Neural crest cell (in vitro differentiated cells): ENCODE measurements around the gene PTPN4. TPM values are rescaled to one million over a fixed set of nuclear protein-coding genes. Genes with fewer than 3 reads are reported as not detected.

Source experiments
- DNase-seq: peaks from one replicate; pipeline ENCODE4 v3.0.0; 2021; ENCODE audit warnings: low read depth, mixed read lengths, low spot score
- H3K27ac Mint-ChIP-seq: one replicate; pipeline ENCODE4 v1.8.0; 2021; ENCODE audit warnings: mild to moderate bottlenecking, mixed read lengths; ENCODE audit not compliant: unreplicated experiment
- H3K27me3 Mint-ChIP-seq: 2 replicates; pipeline ENCODE4 v1.8.0; 2021; ENCODE audit warnings: low read depth, mild to moderate bottlenecking, mixed read lengths
- H3K36me3 Mint-ChIP-seq: 2 replicates; pipeline ENCODE4 v1.8.0; 2021; ENCODE audit warnings: low read depth, mild to moderate bottlenecking, mixed read lengths
- H3K4me1 Mint-ChIP-seq: 2 replicates; pipeline ENCODE4 v1.8.0; 2021; ENCODE audit warnings: mixed read lengths
- H3K4me3 Mint-ChIP-seq: one replicate; pipeline ENCODE4 v1.8.0; 2021; ENCODE audit warnings: mild to moderate bottlenecking, mixed read lengths
- H3K9me3 Mint-ChIP-seq: 2 replicates; pipeline ENCODE4 v1.8.0; 2021; ENCODE audit warnings: mixed read lengths
- CTCF ChIP-seq: fragments of 200-600 bp; sonication (generic); conservative IDR thresholded peaks from 2 replicates; pipeline ENCODE4 v1.5.0; 2021; ENCODE audit warnings: antibody characterized with exemption, mild to moderate bottlenecking
- total RNA-seq: library from RNA; stranded (reverse); gene quantifications from 2 replicates; pipeline ENCODE4 v1.2.1, GENCODE V29; 2021

The PTPN4 gene
- total RNA-seq, 1 donor from 2014 or later: 39.3 TPM

GRCh38 chr2:119741868-119742267 lies 17.9 kb upstream of the PTPN4 start:
- TF ChIP-seq CTCF: no peak
- no peak for DNase-seq
- H3K27me3 Mint-ChIP-seq: peaks cover 22% of the 10 kb centered on the region
- no peaks in the 10 kb centered on the region for H3K36me3 Mint-ChIP-seq
- peak overlapping the region; percentile 57 for H3K27ac Mint-ChIP-seq
- no peaks in the 10 kb centered on the region for H3K9me3 Mint-ChIP-seq
- no peak overlapping the region for H3K4me3 Mint-ChIP-seq
- peaks cover 2% of the 10 kb centered on the region for H3K4me1 Mint-ChIP-seq

- DNase-seq: no peak
- Mint-ChIP-seq H3K27me3 (peaks cover 36% of the 10 kb centered on the region), H3K36me3 (no peaks in the 10 kb centered on the region), H3K4me1 (peaks cover 8% of the 10 kb centered on the region), H3K9me3 (no peaks in the 10 kb centered on the region), H3K27ac (no peak overlapping the region), H3K4me3 (no peak overlapping the region)
- TF ChIP-seq CTCF: no peak
Observed at GRCh38 chr2:119744335-119744939, 15.3 kb upstream of the PTPN4 start.

- no peak overlapping the region for H3K4me3 Mint-ChIP-seq
- H3K36me3 Mint-ChIP-seq: no peaks in the 10 kb centered on the region
- H3K9me3 Mint-ChIP-seq: no peaks in the 10 kb centered on the region
- no peak for TF ChIP-seq CTCF
- H3K27me3 Mint-ChIP-seq: peaks cover 36% of the 10 kb centered on the region
- H3K27ac Mint-ChIP-seq: no peak overlapping the region
- no peak for DNase-seq
- H3K4me1 Mint-ChIP-seq: peaks cover 8% of the 10 kb centered on the region
Observed at GRCh38 chr2:119745566-119745965, 14.2 kb upstream of the PTPN4 start.

GRCh38 chr2:119746836-119747686 lies 12.7 kb upstream of the PTPN4 start:
- Mint-ChIP-seq H3K36me3 (no peaks in the 10 kb centered on the region), H3K4me1 (peaks cover 8% of the 10 kb centered on the region), H3K27me3 (peaks cover 39% of the 10 kb centered on the region), H3K27ac (no peak overlapping the region), H3K9me3 (no peaks in the 10 kb centered on the region), H3K4me3 (no peak overlapping the region)
- no peak for TF ChIP-seq CTCF
- no peak for DNase-seq

GRCh38 chr2:119748135-119748534 lies 11.6 kb upstream of the PTPN4 start:
- H3K9me3 Mint-ChIP-seq: no peaks in the 10 kb centered on the region

More at GRCh38 chr2:119748135-119748534, 11.6 kb upstream of the PTPN4 start:
- no peak for TF ChIP-seq CTCF
- DNase-seq: no peak
- Mint-ChIP-seq H3K27ac (no peak overlapping the region), H3K4me1 (peaks cover 8% of the 10 kb centered on the region), H3K27me3 (peaks cover 38% of the 10 kb centered on the region), H3K4me3 (no peak overlapping the region), H3K36me3 (no peaks in the 10 kb centered on the region)
